ENCODE measurements around the gene LMTK3.

DNA sequence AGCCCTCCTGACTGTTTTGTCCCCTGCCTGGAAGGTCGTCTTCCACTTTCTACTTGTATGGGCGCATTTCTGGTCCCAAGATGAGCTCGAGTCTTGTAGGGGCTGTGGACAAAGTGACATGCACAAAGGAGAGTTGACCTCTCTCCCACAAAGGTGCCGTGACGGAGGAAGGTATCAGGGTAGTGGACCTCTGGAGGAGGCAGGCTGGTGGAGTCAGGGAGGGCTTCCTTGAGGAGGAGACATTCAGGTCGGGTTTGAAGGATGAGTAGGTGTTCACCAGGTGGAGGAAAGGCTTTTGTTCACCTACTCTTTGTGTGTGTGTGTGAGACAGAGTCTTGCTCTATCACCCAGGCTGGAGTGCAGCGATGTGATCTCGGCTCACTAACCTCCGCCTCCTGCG is 40.8 kb downstream of the LMTK3 start:
- TF ChIP-seq, protein P1, sequence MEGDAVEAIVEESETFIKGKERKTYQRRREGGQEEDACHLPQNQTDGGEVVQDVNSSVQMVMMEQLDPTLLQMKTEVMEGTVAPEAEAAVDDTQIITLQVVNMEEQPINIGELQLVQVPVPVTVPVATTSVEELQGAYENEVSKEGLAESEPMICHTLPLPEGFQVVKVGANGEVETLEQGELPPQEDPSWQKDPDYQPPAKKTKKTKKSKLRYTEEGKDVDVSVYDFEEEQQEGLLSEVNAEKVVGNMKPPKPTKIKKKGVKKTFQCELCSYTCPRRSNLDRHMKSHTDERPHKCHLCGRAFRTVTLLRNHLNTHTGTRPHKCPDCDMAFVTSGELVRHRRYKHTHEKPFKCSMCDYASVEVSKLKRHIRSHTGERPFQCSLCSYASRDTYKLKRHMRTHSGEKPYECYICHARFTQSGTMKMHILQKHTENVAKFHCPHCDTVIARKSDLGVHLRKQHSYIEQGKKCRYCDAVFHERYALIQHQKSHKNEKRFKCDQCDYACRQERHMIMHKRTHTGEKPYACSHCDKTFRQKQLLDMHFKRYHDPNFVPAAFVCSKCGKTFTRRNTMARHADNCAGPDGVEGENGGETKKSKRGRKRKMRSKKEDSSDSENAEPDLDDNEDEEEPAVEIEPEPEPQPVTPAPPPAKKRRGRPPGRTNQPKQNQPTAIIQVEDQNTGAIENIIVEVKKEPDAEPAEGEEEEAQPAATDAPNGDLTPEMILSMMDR (IDR thresholded peaks at IDR 0.05): no peak
- TF ChIP-seq POLR2A (IDR thresholded peaks at IDR 0.05): no peak

Measured in body of pancreas (tissue), 4 donors.